Stomach (tissue), 9 donors: ENCODE results near the gene GUCY1A1. TPM values are rescaled to one million over a fixed set of nuclear protein-coding genes. Genes with fewer than 3 reads are reported as not detected.

Experiments used
- DNase-seq, 2 donors: peaks; one replicate each; pipeline versions ENCODE4 v3.0.0 to v3.0.0-alpha.2; 2013 to 2019
- H3K27ac ChIP-seq, 5 donors: fragments of 200-600 bp in 4 of 5; sonication (generic) in 4 of 5; one replicate each; pipeline ENCODE4 v1.5.1; 2013 to 2019; ENCODE audit warnings: mild to moderate bottlenecking in 1 of 5, moderate library complexity in 1 of 5
- H3K27me3 ChIP-seq, 3 donors: fragments of 200-600 bp; sonication (generic); one replicate each; pipeline ENCODE4 v1.5.1; 2017 to 2019; ENCODE audit warnings: mixed run types in 1 of 3
- H3K36me3 ChIP-seq, 4 donors: fragments of 200-600 bp; sonication (generic); 1 replicate in 3 of 4; 2 replicates in 1 of 4; pipeline ENCODE4 v1.5.1; 2016 to 2019
- H3K4me1 ChIP-seq, 4 donors: fragments of 200-600 bp; sonication (generic); one replicate each; pipeline ENCODE4 v1.5.1; 2016 to 2019
- H3K4me3 ChIP-seq, 4 donors: fragments of 200-600 bp; sonication (generic) in 3 of 4; one replicate each; pipeline ENCODE4 v1.5.1; 2016 to 2019; ENCODE audit warnings: mild to moderate bottlenecking in 1 of 4
- H3K9me3 ChIP-seq, 4 donors: fragments of 200-600 bp; sonication (generic); one replicate each; pipeline ENCODE4 v1.5.1; 2016 to 2019
- CTCF ChIP-seq, 7 experiments: fragments of 450-650 bp in 4 of 7; fragments of 200-600 bp in 3 of 7; sonication (generic) in 3 of 7; IDR thresholded peaks; one replicate each; pipeline ENCODE4 v1.5.1; 2016 to 2019; ENCODE audit warnings: antibody characterized with exemption in 7 of 7, control low read depth in 2 of 7, mild to moderate bottlenecking in 1 of 7
- EP300 ChIP-seq: sonication (generic); formaldehyde crosslinking; IDR thresholded peaks from one replicate; pipeline ENCODE4 v1.6.1; 2017; ENCODE audit warnings: antibody characterized with exemption
- POLR2A ChIP-seq, 4 donors: fragments of 450-650 bp; IDR thresholded peaks; one replicate each; pipeline ENCODE4 v1.6.1; 2016; ENCODE audit warnings: antibody characterized with exemption in 4 of 4, control low read depth in 2 of 4, mild to moderate bottlenecking in 1 of 4, moderate library complexity in 1 of 4
- POLR2AphosphoS5 ChIP-seq, 3 donors: sonication (generic); formaldehyde crosslinking; IDR thresholded peaks; one replicate each; pipeline ENCODE4 v1.6.1; 2016; ENCODE audit warnings: antibody characterized with exemption in 3 of 3
- WGBS, 5 donors: extraction: QIAGEN DNeasy Blood & Tissue Kit in 3 of 5; methylation state at CpG; one replicate each; pipeline versions ENCODE4 v1.1.5 to v1.1.7; 2013 to 2018; 5-methylcytosine and 5-hydroxymethylcytosine counted together
- intact Hi-C: fragments of 100-400 bp; cut with DNase I; formaldehyde crosslinking; loops from one replicate; pipeline ENCODE4 v1.15.1; 2023; ENCODE audit warnings: low total_unique reads
- polyA plus RNA-seq, 3 donors: library from polyadenylated mRNA; stranded (reverse); fragments of 200-250 nt; gene quantifications; one replicate each; pipeline ENCODE4 v1.2.3, GENCODE V29; 2013
- total RNA-seq, 5 donors: library from RNA; depleted of rRNA; stranded (reverse); fragments of >200 nt; gene quantifications; one replicate each; pipeline versions ENCODE4 v1.1.0 to v1.2.3, GENCODE V29; 2014 to 2016
- donor health status: healthy with polysubstance abuse.
- donor health status: Bipolar disorder and iron deficiency.
- donor health status: healthy.

GUCY1A1 gene
- total and polyA plus RNA-seq, 8 donors: 4.1 to 49.1 (median 12.2) TPM

GRCh38 chr4:155772459-155773195 is 106.0 kb downstream of the GUCY1A1 start:
- H3K27ac ChIP-seq: peak overlapping the region in 3 of 5 donors; percentile 16 to 46 (median 21)
- intact Hi-C loops: no loop called here
- DNase-seq: no peak
- peaks cover 0 to 9% (median 3%) of the 10 kb centered on the region in 4 donors for H3K36me3 ChIP-seq
- H3K4me3 ChIP-seq: no peak overlapping the region
- H3K27me3 ChIP-seq: no peaks in the 10 kb centered on the region
- H3K4me1 ChIP-seq: peaks cover 0 to 20% (median 14%) of the 10 kb centered on the region in 4 donors
- WGBS, 5 donors: 72 to 92% (median 88%) methylated on average over 8 of the region's 8 CpGs
- TF ChIP-seq POLR2A (IDR thresholded peaks at IDR 0.05): no peak
- no peak for TF ChIP-seq CTCF (IDR thresholded peaks at IDR 0.05)
- no peak for TF ChIP-seq EP300
- TF ChIP-seq POLR2AphosphoS5 (IDR thresholded peaks at IDR 0.05): no peak
- no peaks in the 10 kb centered on the region for H3K9me3 ChIP-seq

- Histone ChIP-seq H3K27ac (peak overlapping the region in 3 of 5 donors; percentile 24 to 70 (median 65)), H3K36me3 (peaks cover 0 to 9% (median 3%) of the 10 kb centered on the region in 4 donors), H3K9me3 (no peaks in the 10 kb centered on the region), H3K4me3 (no peak overlapping the region), H3K27me3 (no peaks in the 10 kb centered on the region), H3K4me1 (peaks cover 0 to 27% (median 20%) of the 10 kb centered on the region in 4 donors)
- intact Hi-C loops: no loop called here
- no peak for DNase-seq
- TF ChIP-seq EP300 (no peak), POLR2A (IDR thresholded peaks at IDR 0.05) (no peak), POLR2AphosphoS5 (IDR thresholded peaks at IDR 0.05) (no peak), CTCF (IDR thresholded peaks at IDR 0.05) (no peak)
- 78 to 88% (median 85%) methylated on average over 4 of the region's 4 CpGs for WGBS, 5 donors
These were observed 106.7 kb downstream of the GUCY1A1 start for GRCh38 chr4:155773196-155773800.

GRCh38 chr4:155774033-155774432 is 107.4 kb downstream of the GUCY1A1 start:
- TF ChIP-seq CTCF (IDR thresholded peaks at IDR 0.05) (no peak), EP300 (no peak)
- H3K4me3 ChIP-seq: no peak overlapping the region
- H3K36me3 ChIP-seq: peaks cover 0 to 9% (median 3%) of the 10 kb centered on the region in 4 donors
- no peaks in the 10 kb centered on the region for H3K27me3 ChIP-seq
- intact Hi-C loops: no loop called here
- H3K4me1 ChIP-seq: peaks cover 3 to 29% (median 19%) of the 10 kb centered on the region in 4 donors
- no peaks in the 10 kb centered on the region for H3K9me3 ChIP-seq
- H3K27ac ChIP-seq: peak overlapping the region in 3 of 5 donors; percentile 24 to 70 (median 65)
- whole genome bisulfite sequencing, 5 donors: 62 to 88% (median 82%) methylated on average over 4 of the region's 4 CpGs
- no peak for DNase-seq

GRCh38 chr4:155777971-155778735 is 111.5 kb downstream of the GUCY1A1 start:
- Histone ChIP-seq H3K27ac (peak overlapping the region in 4 of 5 donors; percentile 40 to 63 (median 56)), H3K9me3 (no peaks in the 10 kb centered on the region), H3K4me3 (no peak overlapping the region), H3K27me3 (no peaks in the 10 kb centered on the region), H3K4me1 (peaks cover 5 to 36% (median 14%) of the 10 kb centered on the region in 4 donors), H3K36me3 (peaks cover 0 to 9% (median 3%) of the 10 kb centered on the region in 4 donors)
- 19 to 29% (median 21%) methylated on average over 3 of the region's 3 CpGs for WGBS, 5 donors
- TF ChIP-seq POLR2AphosphoS5 (IDR thresholded peaks at IDR 0.05): peak; percentile 29 to 33 (median 30)
- TF ChIP-seq POLR2A (IDR thresholded peaks at IDR 0.05): no peak
- DNase-seq: peak in 1 of 2 donors; percentile 89
- intact Hi-C loops: no loop called here
